Measurements from ENCODE around the gene PARD3B. TPM values are rescaled to one million over a fixed set of nuclear protein-coding genes. Genes with fewer than 3 reads are reported as not detected.

Gene PARD3B
- total and polyA plus RNA-seq, 2 of the 13 experiments (the other 11 are each of a cell fraction or from before 2014, with no cell fraction given) = 0.71 to 2.3 TPM

- FAIRE-seq = no peak
Observed at GRCh38 chr2:204825681-204826080, 280.4 kb downstream of the PARD3B start.

GRCh38 chr2:204827701-204828590 lies 282.7 kb downstream of the PARD3B start:
- ATAC-seq (no peak), FAIRE-seq (no peak), DNase-seq (ENCODE audit: low spot score) (no peak)
- Histone ChIP-seq H3K4me3 (replicated peaks in 1 of 3; ENCODE audit: insufficient read depth in 1 of 3, low read depth in 2 of 3, low read length in 3 of 3) (no peak overlapping the region), H3K4me1 (ENCODE audit: insufficient read depth, low read length) (no peaks in the 10 kb centered on the region), H3K9me3 (ENCODE audit: low read length) (peaks cover 85% of the 10 kb centered on the region), H3K36me3 (replicated peaks in 1 of 2; ENCODE audit: control insufficient read depth in 1 of 2, insufficient read depth in 2 of 2, low read length in 2 of 2) (no peaks in the 10 kb centered on the region), H2AFZ (ENCODE audit: low read length) (no peak overlapping the region), H3K27ac (ENCODE audit: extremely low read length, insufficient read depth, low read length) (no peak overlapping the region), H3K27me3 (ENCODE audit: control insufficient read depth in 1 of 2, insufficient read depth in 2 of 2, low read length in 2 of 2) (no peaks in the 10 kb centered on the region), H3K79me2 (ENCODE audit: insufficient read depth, low read length) (no peaks in the 10 kb centered on the region), H3K9ac (ENCODE audit: insufficient read depth, low read depth, low read length) (no peak overlapping the region), H4K20me1 (ENCODE audit: insufficient read depth, low read length) (no peaks in the 10 kb centered on the region), H3K4me2 (ENCODE audit: low read depth, low read length) (no peak overlapping the region)
- WGBS (ENCODE audit: low lambda C conversion rate) = 72% methylated on average over 9 of the region's 9 CpGs
- BruUV-seq (replicated peaks) = no TSS peak
- POLR2A ChIA-PET = no interaction called here
- CTCF ChIA-PET (ENCODE audit: low intra/inter-chr PET ratio, low total read pairs) = no interaction called here
- in situ Hi-C loops (cut with HindIII; ENCODE audit: extremely low pct_ligation_motif_present, low pct_unique_long_range_greater_than_20kb) (no loop called here), intact Hi-C loops (cut with micrococcal nuclease; ENCODE audit: unreplicated experiment) (no loop called here)
- TF ChIP-seq HIC2 (CRISPR knock-in tag; IDR thresholded peaks at IDR 0.05; ENCODE audit: low read depth) (no peak), EED (CRISPR knock-in tag; IDR thresholded peaks at IDR 0.05) (no peak), ZNF160 (CRISPR knock-in tag; IDR thresholded peaks at IDR 0.05) (no peak), RERE (CRISPR knock-in tag; IDR thresholded peaks at IDR 0.05; ENCODE audit: low read depth) (no peak), WIZ (CRISPR knock-in tag; IDR thresholded peaks at IDR 0.05) (no peak), TCF12 (IDR thresholded peaks at IDR 0.05) (no peak), TCF12 (CRISPR knock-in tag; IDR thresholded peaks at IDR 0.05) (no peak), POLR2AphosphoS2 (IDR thresholded peaks at IDR 0.05; ENCODE audit: low read depth, low read length) (no peak), ZNF292 (CRISPR knock-in tag; IDR thresholded peaks at IDR 0.05; ENCODE audit: borderline replicate concordance, low read depth) (no peak)

More at GRCh38 chr2:204825681-204826080, 280.4 kb downstream of the PARD3B start:
- TF ChIP-seq KDM6A (CRISPR knock-in tag; IDR thresholded peaks at IDR 0.05; ENCODE audit: low read depth) = no peak
- TF ChIP-seq SUZ12 (IDR thresholded peaks at IDR 0.05; ENCODE audit: low read depth, low read length) = no peak
- TF ChIP-seq ZNF382 (CRISPR knock-in tag; IDR thresholded peaks at IDR 0.05; ENCODE audit: borderline replicate concordance) = no peak
- TF ChIP-seq ASH2L (IDR thresholded peaks at IDR 0.05; ENCODE audit: insufficient read length, low read depth, low read length) = no peak
- TF ChIP-seq CEBPG (CRISPR knock-in tag; IDR thresholded peaks at IDR 0.05) = no peak
- intact Hi-C loops (cut with micrococcal nuclease; ENCODE audit: unreplicated experiment) = no loop called here
- ChIA-PET POLR2A (no interaction called here), CTCF (ENCODE audit: low intra/inter-chr PET ratio, low total read pairs) (no interaction called here)
- no peak overlapping the region for H3K27ac ChIP-seq (ENCODE audit: extremely low read length, insufficient read depth, low read length)
- no peaks in the 10 kb centered on the region for H3K4me1 ChIP-seq (ENCODE audit: insufficient read depth, low read length)
- no peak overlapping the region for H3K4me3 ChIP-seq (replicated peaks in 1 of 3; ENCODE audit: insufficient read depth in 1 of 3, low read depth in 2 of 3, low read length in 3 of 3)
- BruUV-seq (replicated peaks) = no TSS peak
- no peaks in the 10 kb centered on the region for H4K20me1 ChIP-seq (ENCODE audit: insufficient read depth, low read length)
- H3K27me3 ChIP-seq (ENCODE audit: control insufficient read depth in 1 of 2, insufficient read depth in 2 of 2, low read length in 2 of 2) = no peaks in the 10 kb centered on the region
- no peak overlapping the region for H3K4me2 ChIP-seq (ENCODE audit: low read depth, low read length)
- no peak overlapping the region for H3K9ac ChIP-seq (ENCODE audit: insufficient read depth, low read depth, low read length)
- H2AFZ ChIP-seq (ENCODE audit: low read length) = no peak overlapping the region
- no peaks in the 10 kb centered on the region for H3K79me2 ChIP-seq (ENCODE audit: insufficient read depth, low read length)
- no peak for ATAC-seq
- in situ Hi-C loops (cut with HindIII; ENCODE audit: extremely low pct_ligation_motif_present, low pct_unique_long_range_greater_than_20kb) = no loop called here
- no peaks in the 10 kb centered on the region for H3K36me3 ChIP-seq (replicated peaks in 1 of 2; ENCODE audit: control insufficient read depth in 1 of 2, insufficient read depth in 2 of 2, low read length in 2 of 2)
- WGBS (ENCODE audit: low lambda C conversion rate) = 38% methylated on average over 5 of the region's 5 CpGs
- H3K9me3 ChIP-seq (ENCODE audit: low read length) = peaks cover 82% of the 10 kb centered on the region
- no peak for DNase-seq (ENCODE audit: low spot score)

Data from HepG2 (cell line).